ENCODE data around the gene ZNF732. TPM values are rescaled to one million over a fixed set of nuclear protein-coding genes. Genes with fewer than 3 reads are reported as not detected.
A peak's percentile ranks its signal among the peaks of the same experiment; 100 is the strongest.

ZNF732 gene
- polyA plus RNA-seq, 3 donors, result not detected

DNA sequence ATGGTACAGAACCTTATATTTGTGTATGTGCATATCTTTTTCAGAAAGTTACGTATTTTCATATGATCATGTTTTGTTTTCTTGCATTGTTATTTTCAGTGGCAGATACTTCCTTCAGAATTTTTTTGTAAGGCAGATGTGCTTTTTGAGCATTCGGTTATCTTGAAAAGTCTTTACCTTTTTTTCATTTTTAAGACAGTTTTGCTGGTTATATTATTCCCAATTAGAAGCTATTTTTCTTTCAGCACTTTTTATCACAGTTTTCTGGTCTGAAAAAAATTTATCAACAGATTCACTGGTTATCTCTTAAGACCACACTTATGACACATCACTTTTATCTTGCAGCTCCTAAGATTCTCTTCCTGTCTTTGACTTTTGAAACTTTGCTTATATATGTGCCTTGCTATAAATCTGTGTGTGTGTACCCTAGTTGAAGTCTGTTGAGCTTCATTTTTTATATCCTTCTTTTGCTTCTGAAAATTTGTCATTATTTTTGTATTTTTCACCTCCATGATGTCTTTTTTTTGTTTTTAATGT lies 53.1 kb downstream of the ZNF732 start:
- no peak for DNase-seq
- H3K4me3 ChIP-seq (replicated peaks in 1 of 3; ENCODE audit: low read depth in 2 of 3, low read length in 3 of 3), result no peak overlapping the region
- no peak overlapping the region for H3K9ac ChIP-seq (ENCODE audit: insufficient read depth, low read length, poor library complexity, severe bottlenecking)
- peaks cover 31 to 89% of the 10 kb centered on the region in 2 donors for H3K9me3 ChIP-seq (replicated peaks in 1 of 2; ENCODE audit: control insufficient read depth in 1 of 2, insufficient read depth in 1 of 2, low read length in 2 of 2)
- no peak overlapping the region for H2AFZ ChIP-seq (ENCODE audit: insufficient read depth, low read depth, low read length, poor library complexity, severe bottlenecking)
- Mint-ChIP-seq H3K9me3 (peaks cover 34 to 73% (median 66%) of the 10 kb centered on the region in 7 donors), H3K36me3 (peaks cover 0 to 2% of the 10 kb centered on the region in 2 donors), H3K4me1 (no peaks in the 10 kb centered on the region), H3K27me3 (ENCODE audit: low read depth in 3 of 3) (peaks cover 0 to 2% (median 0%) of the 10 kb centered on the region in 3 donors), H3K4me3 (no peak overlapping the region), H3K27ac (no peak overlapping the region)
- no peaks in the 10 kb centered on the region for H3K4me1 ChIP-seq (ENCODE audit: control insufficient read depth in 1 of 2, insufficient read depth in 2 of 2, low read length in 2 of 2)
- intact Hi-C loops (cut with micrococcal nuclease), result no loop called here
- no peak overlapping the region for H3K27ac ChIP-seq (ENCODE audit: low read depth in 1 of 2, low read length in 2 of 2)
- TF ChIP-seq, protein P1, sequence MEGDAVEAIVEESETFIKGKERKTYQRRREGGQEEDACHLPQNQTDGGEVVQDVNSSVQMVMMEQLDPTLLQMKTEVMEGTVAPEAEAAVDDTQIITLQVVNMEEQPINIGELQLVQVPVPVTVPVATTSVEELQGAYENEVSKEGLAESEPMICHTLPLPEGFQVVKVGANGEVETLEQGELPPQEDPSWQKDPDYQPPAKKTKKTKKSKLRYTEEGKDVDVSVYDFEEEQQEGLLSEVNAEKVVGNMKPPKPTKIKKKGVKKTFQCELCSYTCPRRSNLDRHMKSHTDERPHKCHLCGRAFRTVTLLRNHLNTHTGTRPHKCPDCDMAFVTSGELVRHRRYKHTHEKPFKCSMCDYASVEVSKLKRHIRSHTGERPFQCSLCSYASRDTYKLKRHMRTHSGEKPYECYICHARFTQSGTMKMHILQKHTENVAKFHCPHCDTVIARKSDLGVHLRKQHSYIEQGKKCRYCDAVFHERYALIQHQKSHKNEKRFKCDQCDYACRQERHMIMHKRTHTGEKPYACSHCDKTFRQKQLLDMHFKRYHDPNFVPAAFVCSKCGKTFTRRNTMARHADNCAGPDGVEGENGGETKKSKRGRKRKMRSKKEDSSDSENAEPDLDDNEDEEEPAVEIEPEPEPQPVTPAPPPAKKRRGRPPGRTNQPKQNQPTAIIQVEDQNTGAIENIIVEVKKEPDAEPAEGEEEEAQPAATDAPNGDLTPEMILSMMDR (IDR thresholded peaks at IDR 0.05), result no peak
- H3K36me3 ChIP-seq (replicated peaks in 1 of 2; ENCODE audit: control insufficient read depth in 1 of 2, insufficient read depth in 2 of 2, low read length in 2 of 2), result no peaks in the 10 kb centered on the region
- no peaks in the 10 kb centered on the region for H4K20me1 ChIP-seq (ENCODE audit: insufficient read depth, low read length)
- 100% methylated on average over 1 of the region's 2 CpGs for WGBS (ENCODE audit: insufficient coverage)
- no peak overlapping the region for H3K4me2 ChIP-seq (replicated peaks; ENCODE audit: extremely low read depth, low read length, poor library complexity, severe bottlenecking)
- no peaks in the 10 kb centered on the region for H3K79me2 ChIP-seq (ENCODE audit: insufficient read depth, low read length)
- no peaks in the 10 kb centered on the region for H3K27me3 ChIP-seq (ENCODE audit: control insufficient read depth in 2 of 2, insufficient read depth in 2 of 2, low read length in 2 of 2)

DNA sequence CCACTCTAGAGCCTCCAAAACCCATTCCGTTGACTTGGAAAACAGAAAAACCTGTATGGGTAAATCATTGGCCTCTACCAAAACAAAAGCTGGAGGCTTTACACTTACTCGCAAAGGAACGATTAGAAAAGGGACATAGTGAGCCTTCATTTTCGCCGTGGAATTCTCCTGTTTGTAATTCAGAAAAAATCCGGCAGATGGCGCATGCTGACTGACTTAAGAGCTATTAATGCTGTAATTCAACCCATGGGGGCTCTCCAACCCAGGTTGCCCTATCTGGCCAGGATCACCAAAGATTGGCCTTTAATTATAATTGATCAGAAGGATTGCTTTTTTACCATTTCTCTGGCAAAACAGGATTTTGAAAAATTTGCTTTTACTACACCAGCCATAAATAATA lies 60.8 kb downstream of the ZNF732 start:
- peaks cover 0 to 2% (median 1%) of the 10 kb centered on the region in 3 donors for H3K27me3 Mint-ChIP-seq (ENCODE audit: low read depth in 3 of 3)
- peaks cover 7 to 8% of the 10 kb centered on the region in 2 donors for H3K4me1 ChIP-seq (ENCODE audit: control insufficient read depth in 1 of 2, insufficient read depth in 2 of 2, low read length in 2 of 2)
- no peaks in the 10 kb centered on the region for H4K20me1 ChIP-seq (ENCODE audit: insufficient read depth, low read length)
- peaks cover 26 to 37% of the 10 kb centered on the region in 2 donors for H3K9me3 ChIP-seq (replicated peaks in 1 of 2; ENCODE audit: control insufficient read depth in 1 of 2, insufficient read depth in 1 of 2, low read length in 2 of 2)
- H3K27ac Mint-ChIP-seq, result no peak overlapping the region
- no peaks in the 10 kb centered on the region for H3K27me3 ChIP-seq (ENCODE audit: control insufficient read depth in 2 of 2, insufficient read depth in 2 of 2, low read length in 2 of 2)
- H3K9me3 Mint-ChIP-seq, result peaks cover 19 to 42% (median 32%) of the 10 kb centered on the region in 7 donors
- H3K4me3 ChIP-seq (replicated peaks in 1 of 3; ENCODE audit: low read depth in 2 of 3, low read length in 3 of 3), result no peak overlapping the region
- no peaks in the 10 kb centered on the region for H3K36me3 ChIP-seq (replicated peaks in 1 of 2; ENCODE audit: control insufficient read depth in 1 of 2, insufficient read depth in 2 of 2, low read length in 2 of 2)
- TF ChIP-seq, protein P1 (IDR thresholded peaks at IDR 0.05), result peak; percentile 87
- no peak overlapping the region for H3K4me3 Mint-ChIP-seq
- peaks cover 0 to 4% of the 10 kb centered on the region in 2 donors for H3K36me3 Mint-ChIP-seq
- H3K9ac ChIP-seq (ENCODE audit: insufficient read depth, low read length, poor library complexity, severe bottlenecking), result no peak overlapping the region
- no peak overlapping the region for H2AFZ ChIP-seq (ENCODE audit: insufficient read depth, low read depth, low read length, poor library complexity, severe bottlenecking)
- H3K4me2 ChIP-seq (replicated peaks; ENCODE audit: extremely low read depth, low read length, poor library complexity, severe bottlenecking), result no peak overlapping the region
- H3K79me2 ChIP-seq (ENCODE audit: insufficient read depth, low read length), result no peaks in the 10 kb centered on the region
- intact Hi-C loops (cut with micrococcal nuclease), result loop anchor here in 1 of 2 donors (10.0 kb wide), 1 partner anchor 230 kb away; no protein-coding TSS in a partner anchor
- H3K27ac ChIP-seq (ENCODE audit: low read depth in 1 of 2, low read length in 2 of 2), result no peak overlapping the region
- peaks cover 12% of the 10 kb centered on the region for H3K4me1 Mint-ChIP-seq
- DNase-seq, result peak; percentile 20 to 43 (median 32)
- 53% methylated on average over 7 of the region's 7 CpGs for WGBS (ENCODE audit: insufficient coverage)

Measured in CD14-positive monocyte (primary cell).